ENCODE measurements around the gene LAMA1.

The LAMA1 gene

DNA sequence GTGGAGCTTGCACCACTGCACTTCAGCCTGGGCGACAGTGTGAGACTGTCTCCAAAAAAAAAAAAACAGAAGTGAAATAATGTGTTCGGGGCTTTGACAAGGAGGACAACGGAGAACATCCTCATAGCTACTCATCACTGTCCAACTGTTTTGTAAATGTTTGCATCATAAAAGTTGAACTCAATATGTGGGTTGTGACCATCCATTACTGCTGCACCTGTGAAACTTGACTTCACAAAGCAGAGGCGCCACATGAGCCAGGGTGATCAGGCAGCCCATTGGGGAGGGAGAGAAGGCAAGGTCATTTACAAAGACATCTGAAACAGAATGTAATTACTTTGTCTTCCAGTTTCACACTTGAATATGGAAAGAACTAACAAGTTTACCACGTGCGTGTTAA is 61.6 kb downstream of the LAMA1 start:
- TF ChIP-seq, protein P1, sequence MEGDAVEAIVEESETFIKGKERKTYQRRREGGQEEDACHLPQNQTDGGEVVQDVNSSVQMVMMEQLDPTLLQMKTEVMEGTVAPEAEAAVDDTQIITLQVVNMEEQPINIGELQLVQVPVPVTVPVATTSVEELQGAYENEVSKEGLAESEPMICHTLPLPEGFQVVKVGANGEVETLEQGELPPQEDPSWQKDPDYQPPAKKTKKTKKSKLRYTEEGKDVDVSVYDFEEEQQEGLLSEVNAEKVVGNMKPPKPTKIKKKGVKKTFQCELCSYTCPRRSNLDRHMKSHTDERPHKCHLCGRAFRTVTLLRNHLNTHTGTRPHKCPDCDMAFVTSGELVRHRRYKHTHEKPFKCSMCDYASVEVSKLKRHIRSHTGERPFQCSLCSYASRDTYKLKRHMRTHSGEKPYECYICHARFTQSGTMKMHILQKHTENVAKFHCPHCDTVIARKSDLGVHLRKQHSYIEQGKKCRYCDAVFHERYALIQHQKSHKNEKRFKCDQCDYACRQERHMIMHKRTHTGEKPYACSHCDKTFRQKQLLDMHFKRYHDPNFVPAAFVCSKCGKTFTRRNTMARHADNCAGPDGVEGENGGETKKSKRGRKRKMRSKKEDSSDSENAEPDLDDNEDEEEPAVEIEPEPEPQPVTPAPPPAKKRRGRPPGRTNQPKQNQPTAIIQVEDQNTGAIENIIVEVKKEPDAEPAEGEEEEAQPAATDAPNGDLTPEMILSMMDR (conservative IDR thresholded peaks at IDR 0.05; ENCODE audit: low read length) = no peak
- no peak for DNase-seq (ENCODE audit: low read depth)
- H3K4me3 ChIP-seq (ENCODE audit: low read length) = no peak overlapping the region

DNA sequence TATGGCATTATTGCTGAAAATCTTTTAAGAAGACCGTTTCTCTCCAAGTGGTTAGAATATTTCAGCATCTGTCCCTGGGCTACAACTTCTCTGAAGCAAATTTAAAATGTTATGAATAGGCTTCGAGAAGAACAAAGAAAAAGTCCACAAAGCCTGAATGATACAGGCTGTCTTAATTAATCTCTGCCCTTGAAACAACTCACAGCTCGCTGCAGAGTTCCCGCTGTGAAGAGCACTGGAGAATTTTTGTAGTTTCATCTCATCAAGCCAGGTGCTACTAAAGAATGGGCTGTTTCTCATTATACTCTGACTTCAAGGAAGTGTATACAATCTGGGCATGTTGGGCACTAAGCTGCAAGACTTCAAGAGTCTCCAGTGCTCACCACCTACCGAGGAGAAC is 67.6 kb downstream of the LAMA1 start:
- H3K4me3 ChIP-seq (ENCODE audit: low read length) = no peak overlapping the region
- DNase-seq (ENCODE audit: low read depth) = no peak
- TF ChIP-seq, protein P1 (conservative IDR thresholded peaks at IDR 0.05; ENCODE audit: low read length) = no peak

DNA sequence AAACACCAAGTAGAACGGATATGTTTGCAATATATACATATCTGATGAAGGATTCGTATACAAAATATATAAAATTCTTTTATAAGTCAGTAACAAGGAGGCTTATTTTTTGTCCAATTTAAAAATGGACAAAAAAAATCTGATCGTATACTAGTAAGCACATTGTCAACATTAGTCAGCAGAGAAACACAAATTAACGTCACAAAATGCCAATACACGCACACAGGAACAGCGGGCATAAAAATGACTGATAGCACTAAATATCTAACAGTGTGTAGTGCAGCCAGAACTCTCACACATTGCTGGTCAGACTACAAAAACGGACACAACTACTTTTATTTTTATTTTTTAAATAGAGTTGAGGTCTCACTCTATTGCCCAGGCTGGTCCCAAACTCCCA is 69.5 kb downstream of the LAMA1 start:
- no peak for DNase-seq (ENCODE audit: low read depth)
- no peak overlapping the region for H3K4me3 ChIP-seq (ENCODE audit: low read length)
- TF ChIP-seq, protein P1 (conservative IDR thresholded peaks at IDR 0.05; ENCODE audit: low read length) = no peak

DNA sequence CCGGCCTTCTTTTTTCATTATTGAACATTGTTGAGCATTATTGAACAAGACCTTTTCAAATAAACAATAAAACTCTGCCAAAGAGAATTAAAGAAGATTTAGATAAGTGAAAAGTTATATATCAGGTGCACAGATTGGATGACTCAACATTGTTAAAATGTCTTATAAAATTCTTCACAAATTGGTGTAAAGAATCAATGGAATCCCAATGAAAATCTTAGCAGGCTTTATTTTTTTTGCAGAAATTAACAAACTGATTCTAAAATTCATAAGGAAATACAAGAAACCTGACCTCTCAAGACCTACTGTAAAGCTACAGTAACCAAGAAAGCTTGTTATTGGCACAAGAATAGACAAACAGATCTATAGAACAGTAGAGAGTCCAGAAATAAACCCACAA is 70.3 kb downstream of the LAMA1 start:
- no peak overlapping the region for H3K4me3 ChIP-seq (ENCODE audit: low read length)
- TF ChIP-seq, protein P1 (conservative IDR thresholded peaks at IDR 0.05; ENCODE audit: low read length) = no peak
- DNase-seq (ENCODE audit: low read depth) = no peak

DNA sequence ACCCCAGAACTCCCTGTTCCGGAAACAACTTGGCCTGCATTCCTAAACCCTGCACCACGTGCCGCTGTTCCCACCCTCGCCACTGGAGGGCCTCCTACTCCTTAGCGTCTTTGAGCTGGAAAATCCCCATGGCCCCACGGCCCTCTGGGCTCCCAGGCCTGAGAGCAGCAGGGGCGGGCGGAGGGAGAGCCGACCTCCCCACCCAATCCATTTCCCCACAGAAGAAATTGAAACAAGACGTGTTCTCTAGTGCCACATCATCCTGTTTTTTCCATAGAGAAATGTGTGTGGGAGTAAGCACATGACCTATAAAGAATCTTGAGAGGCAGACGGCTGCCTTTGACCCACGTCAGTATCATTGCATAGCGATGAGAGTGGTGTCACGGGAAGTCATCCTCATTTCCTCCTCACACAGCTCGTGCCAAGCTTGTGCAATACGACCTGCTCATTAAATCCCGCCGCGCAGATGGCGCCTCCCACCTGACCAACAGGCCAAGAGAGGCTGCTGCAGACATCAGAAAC is 79.2 kb downstream of the LAMA1 start:
- H3K4me3 ChIP-seq (ENCODE audit: low read length) = peak overlapping the region; percentile 39
- DNase-seq (ENCODE audit: low read depth) = peak; percentile 98
- TF ChIP-seq, protein P1 (conservative IDR thresholded peaks at IDR 0.05; ENCODE audit: low read length) = peak; percentile 73

DNA sequence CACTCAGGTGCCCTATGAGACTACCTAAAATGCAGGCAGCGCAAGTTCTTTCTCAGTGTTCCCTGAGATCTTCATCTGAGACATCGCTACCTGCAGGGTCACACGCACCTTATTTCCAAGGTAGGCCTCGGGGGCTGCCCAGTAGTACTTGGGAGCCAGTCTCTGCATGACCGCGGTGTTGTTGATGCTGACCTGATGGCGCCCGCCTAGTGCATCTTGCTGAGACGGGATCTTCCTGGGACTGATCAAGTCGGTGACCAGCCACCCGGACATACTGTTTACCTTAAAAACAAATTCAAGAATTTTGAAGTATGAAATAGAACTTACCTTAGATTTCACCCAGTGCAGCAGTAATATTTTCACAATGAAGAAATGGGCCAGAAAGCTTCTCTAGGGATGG is 80.1 kb downstream of the LAMA1 start:
- no peak for DNase-seq (ENCODE audit: low read depth)
- no peak overlapping the region for H3K4me3 ChIP-seq (ENCODE audit: low read length)
- TF ChIP-seq, protein P1 (conservative IDR thresholded peaks at IDR 0.05; ENCODE audit: low read length) = no peak

DNA sequence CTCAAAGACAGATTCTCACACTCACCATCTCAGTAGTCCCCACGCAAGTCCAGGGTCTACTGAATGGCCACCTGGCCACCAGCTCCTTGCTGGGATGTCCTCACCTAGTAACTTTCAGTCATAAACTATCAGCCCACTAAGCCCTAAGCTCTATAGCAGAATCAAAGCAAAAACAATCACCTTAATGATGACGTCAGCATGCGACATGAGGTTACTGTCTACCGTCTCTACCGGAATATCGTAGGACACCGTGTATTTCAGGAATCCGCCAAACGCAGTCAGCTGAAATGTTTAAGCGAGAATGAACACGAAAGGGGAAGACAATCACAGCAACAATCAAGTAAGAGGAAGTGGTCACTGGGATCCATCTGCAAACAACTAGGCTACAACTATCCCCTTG is 81.8 kb downstream of the LAMA1 start:
- no peak for DNase-seq (ENCODE audit: low read depth)
- TF ChIP-seq, protein P1 (conservative IDR thresholded peaks at IDR 0.05; ENCODE audit: low read length) = no peak
- H3K4me3 ChIP-seq (ENCODE audit: low read length) = no peak overlapping the region
